Testis (tissue), 3 donors: Measurements from ENCODE around the gene CIITA. TPM values are rescaled to one million over a fixed set of nuclear protein-coding genes. Genes with fewer than 3 reads are reported as not detected.

Source experiments
- DNase-seq: peaks from one replicate; pipeline ENCODE4 v3.0.0-alpha.2; 2019
- H3K27ac ChIP-seq, 2 donors: fragments of 200-600 bp; sonication (generic); one replicate each; pipeline ENCODE4 v1.5.1; 2019
- H3K27me3 ChIP-seq: fragments of 200-600 bp; sonication (generic); one replicate; pipeline ENCODE4 v1.5.1; 2019
- H3K36me3 ChIP-seq: fragments of 200-600 bp; sonication (generic); one replicate; pipeline ENCODE4 v1.5.1; 2017; ENCODE audit warnings: low read depth; ENCODE audit errors: missing control alignments
- H3K4me1 ChIP-seq: fragments of 200-600 bp; sonication (generic); one replicate; pipeline ENCODE4 v1.5.1; 2019
- H3K4me3 ChIP-seq, 2 donors: fragments of 200-600 bp; sonication (generic); one replicate each; pipeline ENCODE4 v1.5.1; 2017 to 2019
- H3K9me3 ChIP-seq: fragments of 200-600 bp; sonication (generic); one replicate; pipeline ENCODE4 v1.5.1; 2017
- CTCF ChIP-seq, 3 experiments: fragments of 450-650 bp in 2 of 3; fragments of 200-600 bp in 1 of 3; sonication (generic) in 1 of 3; IDR thresholded peaks; one replicate each; pipeline ENCODE4 v1.5.1; 2016 to 2019; ENCODE audit warnings: antibody characterized with exemption in 3 of 3, mild to moderate bottlenecking in 2 of 3, moderate library complexity in 1 of 3
- POLR2A ChIP-seq: fragments of 450-650 bp; IDR thresholded peaks from one replicate; pipeline ENCODE4 v1.6.1; 2017; ENCODE audit warnings: antibody characterized with exemption, mild to moderate bottlenecking, moderate library complexity
- WGBS, 2 donors: methylation state at CpG; one replicate each; pipeline ENCODE4 v1.1.5; 2018; 5-methylcytosine and 5-hydroxymethylcytosine counted together
- intact Hi-C: fragments of 100-400 bp; cut with DNase I; formaldehyde crosslinking; loops from one replicate; pipeline ENCODE4 v1.15.1; 2023; ENCODE audit warnings: low total_unique reads
- polyA plus RNA-seq: library from polyadenylated mRNA; stranded (reverse); fragments of 350-450 nt; fragmentation: Illumina TruSeq; extraction: RNeasy Lipid Tissue Mini Kit (QIAGEN cat#74804); gene quantifications from one replicate; pipeline ENCODE4 v1.2.3, GENCODE V29; 2014; ENCODE audit warnings: low read depth, low replicate concordance; ENCODE audit not compliant: insufficient read depth
- total RNA-seq, 2 donors: library from RNA; depleted of rRNA; stranded (reverse); fragments of >200 nt; gene quantifications; one replicate each; pipeline ENCODE4 v1.2.3, GENCODE V29; 2016

Gene CIITA
- total and polyA plus RNA-seq, 3 donors from 2014 or later: 6.3 to 16.0 (median 9.5) TPM

GRCh38 chr16:10906914-10907756, 30.1 kb downstream of the CIITA start:
- WGBS, 2 donors: 72 to 78% methylated on average over 21 to 46 of the region's 46 CpGs
- Histone ChIP-seq H3K4me1 (no peaks in the 10 kb centered on the region), H3K27me3 (no peaks in the 10 kb centered on the region), H3K27ac (no peak overlapping the region), H3K4me3 (no peak overlapping the region), H3K36me3 (no peaks in the 10 kb centered on the region), H3K9me3 (no peaks in the 10 kb centered on the region)
- no peak for DNase-seq
- no peak for TF ChIP-seq POLR2A
- TF ChIP-seq CTCF (IDR thresholded peaks at IDR 0.05): no peak
- intact Hi-C loops: no loop called here

GRCh38 chr16:10907757-10908045, 30.7 kb downstream of the CIITA start:
- no peaks in the 10 kb centered on the region for H3K36me3 ChIP-seq
- 76% methylated on average over 20 of the region's 21 CpGs; no CpG with 5 or more reads in 1 of the 2 donors for WGBS, 2 donors
- H3K27me3 ChIP-seq: no peaks in the 10 kb centered on the region
- H3K4me1 ChIP-seq: no peaks in the 10 kb centered on the region
- no peak for TF ChIP-seq POLR2A
- TF ChIP-seq CTCF (IDR thresholded peaks at IDR 0.05): no peak
- H3K27ac ChIP-seq: no peak overlapping the region
- no peak for DNase-seq
- H3K9me3 ChIP-seq: no peaks in the 10 kb centered on the region
- H3K4me3 ChIP-seq: no peak overlapping the region
- intact Hi-C loops: no loop called here

GRCh38 chr16:10911267-10911666, 34.3 kb downstream of the CIITA start:
- Histone ChIP-seq H3K9me3 (no peaks in the 10 kb centered on the region), H3K27ac (no peak overlapping the region), H3K27me3 (no peaks in the 10 kb centered on the region), H3K4me1 (no peaks in the 10 kb centered on the region), H3K36me3 (no peaks in the 10 kb centered on the region), H3K4me3 (no peak overlapping the region)
- no peak for DNase-seq
- intact Hi-C loops: loop anchor here (5.0 kb wide), 1 partner anchor 164 kb away; no protein-coding TSS in a partner anchor
- no peak for TF ChIP-seq POLR2A
- no peak for TF ChIP-seq CTCF (IDR thresholded peaks at IDR 0.05)

GRCh38 chr16:10916534-10916933, 39.5 kb downstream of the CIITA start:
- H3K4me3 ChIP-seq: no peak overlapping the region
- H3K27me3 ChIP-seq: no peaks in the 10 kb centered on the region
- intact Hi-C loops: no loop called here
- H3K27ac ChIP-seq: no peak overlapping the region
- WGBS, 2 donors: 63 to 67% methylated on average over 3 of the region's 3 CpGs
- peaks cover 10% of the 10 kb centered on the region for H3K4me1 ChIP-seq
- DNase-seq: no peak
- TF ChIP-seq POLR2A: no peak
- TF ChIP-seq CTCF (IDR thresholded peaks at IDR 0.05): no peak
- H3K9me3 ChIP-seq: no peaks in the 10 kb centered on the region
- no peaks in the 10 kb centered on the region for H3K36me3 ChIP-seq
